Stimulated activated CD4-positive, alpha-beta T cell treated with anti-CD3 and anti-CD28 coated beads, Interleukin-1b, Interleukin-23, amount 100 ng/mL, for 1 hour (primary cell): ENCODE measurements around the gene R3HDML.
"Not testable (repeated sequence)": the region's sequence is repeated elsewhere in the genome, so short reads cannot be mapped to it uniquely, and the experiment has no call there.

Experiments used
- DNase-seq, 2 donors: peaks; one replicate each; pipeline ENCODE4 v3.0.0-alpha.2; 2020; ENCODE audit warnings: low read depth in 2 of 2

The R3HDML gene

DNA sequence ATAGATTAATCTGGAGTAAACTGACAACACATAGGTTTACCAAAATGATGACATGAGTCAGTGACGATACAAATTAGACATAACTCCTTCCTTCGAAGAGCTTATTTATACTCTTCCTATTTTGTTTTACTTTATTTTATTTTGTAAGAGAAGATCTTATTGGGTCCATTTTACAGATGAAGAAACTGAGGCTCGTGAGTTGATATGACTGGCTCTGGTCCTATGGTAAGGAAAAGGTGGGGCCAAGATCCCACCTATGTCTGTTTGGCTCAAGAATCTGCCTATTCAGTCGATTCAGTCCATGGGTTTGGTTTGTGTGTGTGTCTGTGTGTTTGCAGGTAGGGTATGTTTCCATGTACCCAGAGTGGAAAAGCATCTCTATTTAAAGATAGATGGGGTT lies 8.4 kb upstream of the R3HDML start:
- DNase-seq: no peak

GRCh38 chr20:44331201-44331600 lies 5.6 kb upstream of the R3HDML start:
- DNase-seq: no peak

DNA sequence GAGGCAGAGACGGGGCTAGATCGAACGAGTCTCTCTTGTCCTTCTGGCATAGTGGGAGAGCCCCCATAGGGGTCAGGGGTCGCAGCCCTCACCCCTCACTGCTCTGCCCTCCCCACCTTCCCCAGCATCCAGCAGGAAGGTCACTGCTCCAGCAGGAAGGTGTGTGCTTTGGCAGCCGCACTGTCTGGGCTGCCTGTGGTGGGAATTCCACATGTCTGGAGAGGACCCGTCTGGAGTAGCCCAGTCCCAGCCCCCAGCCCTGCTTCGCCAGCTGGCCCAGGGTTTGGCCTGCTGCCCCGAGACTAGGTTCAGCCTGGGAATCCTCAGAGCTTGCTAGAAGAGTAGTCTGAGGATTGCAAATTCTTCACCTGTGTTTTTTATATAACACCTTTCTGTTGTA lies 2.5 kb upstream of the R3HDML start:
- DNase-seq: no peak

DNA sequence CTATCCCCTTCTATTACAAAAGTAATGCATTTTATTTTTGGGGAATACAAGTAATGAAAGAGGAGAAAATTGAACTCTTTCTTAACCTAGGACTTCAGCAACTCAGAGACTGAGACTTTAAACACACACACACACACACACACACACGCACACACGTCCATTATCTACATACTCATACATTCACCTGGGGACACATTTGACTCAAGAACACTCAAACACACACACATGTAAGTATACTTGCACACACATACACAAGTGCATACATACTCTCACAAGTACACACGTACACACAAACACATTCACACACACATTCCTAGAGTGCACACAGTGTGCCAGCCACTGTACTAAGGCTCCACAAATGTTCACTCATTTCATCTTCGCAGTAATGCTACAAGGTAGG lies 2.1 kb upstream of the R3HDML start:
- no peak for DNase-seq

DNA sequence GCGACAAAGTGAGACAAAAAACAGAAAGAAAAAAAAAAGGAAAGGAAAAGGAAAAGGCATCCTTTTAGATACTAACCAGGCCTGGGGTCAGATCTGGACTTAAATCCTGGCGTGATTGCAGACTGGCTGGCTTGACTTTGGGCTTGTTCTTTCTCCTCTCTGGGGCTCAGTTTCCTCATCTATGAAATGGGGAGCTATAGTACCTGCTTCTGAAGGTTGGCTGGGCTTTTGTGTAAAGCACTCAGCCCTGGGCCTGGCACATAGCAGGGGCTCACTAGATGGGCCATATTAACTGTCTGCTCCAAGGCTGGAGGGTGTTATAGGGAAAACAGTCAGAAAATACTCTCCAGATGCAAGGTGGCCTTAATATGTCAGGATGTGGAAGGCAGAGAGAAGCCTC lies 1.2 kb upstream of the R3HDML start:
- no peak for DNase-seq

GRCh38 chr20:44336086-44336485 lies 757 bp upstream of the R3HDML start:
- DNase-seq: no peak

DNA sequence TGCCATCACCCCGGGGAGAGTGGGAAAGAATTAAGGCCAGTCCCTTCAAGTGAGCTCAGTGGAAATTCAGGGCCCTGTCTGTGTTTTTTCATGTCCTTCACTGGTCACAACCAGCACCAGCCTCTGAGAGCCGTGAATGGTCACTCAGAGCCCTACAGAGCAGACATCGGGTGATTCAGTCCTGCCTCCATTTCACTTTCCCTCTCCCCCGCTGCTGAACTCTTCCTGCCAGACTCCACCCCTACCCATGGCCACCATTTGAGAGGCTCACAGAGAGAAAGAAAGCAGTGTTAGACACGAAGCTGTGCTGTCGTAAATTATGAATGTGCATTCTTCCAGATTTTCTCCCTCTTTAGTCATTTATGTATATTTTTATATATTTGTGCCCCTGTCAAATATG lies 5.4 kb downstream of the R3HDML start:
- DNase-seq: no peak

DNA sequence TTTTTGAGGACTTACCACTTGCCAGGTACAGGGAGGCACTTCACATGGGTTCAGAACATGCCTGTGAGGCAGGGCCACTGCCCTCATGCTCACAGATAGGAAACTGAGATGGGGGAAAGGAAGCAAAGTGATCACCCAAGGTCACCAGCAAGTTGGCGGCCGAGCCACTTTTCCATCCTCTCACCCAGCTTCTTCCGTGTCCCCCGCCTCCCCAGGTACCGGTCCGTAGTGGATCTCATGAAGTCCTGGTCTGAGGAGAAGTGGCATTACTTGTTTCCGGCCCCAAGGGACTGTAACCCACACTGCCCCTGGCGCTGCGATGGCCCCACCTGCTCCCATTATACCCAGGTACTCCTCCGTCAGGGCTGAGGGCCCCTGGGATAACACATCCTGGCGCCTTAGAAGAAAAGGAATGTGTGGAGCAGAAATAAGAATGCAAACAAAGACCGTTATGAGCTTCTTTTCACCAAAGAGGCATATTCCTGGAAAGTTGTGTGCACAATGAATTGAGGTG lies 6.4 kb downstream of the R3HDML start:
- DNase-seq: no peak

- no peak for DNase-seq
Observed at GRCh38 chr20:44344723-44345122, 7.9 kb downstream of the R3HDML start.

GRCh38 chr20:44345147-44345546 lies 8.3 kb downstream of the R3HDML start:
- DNase-seq: no peak

- not testable (repeated sequence) for DNase-seq
Observed at GRCh38 chr20:44345941-44346340, 9.1 kb downstream of the R3HDML start.

DNA sequence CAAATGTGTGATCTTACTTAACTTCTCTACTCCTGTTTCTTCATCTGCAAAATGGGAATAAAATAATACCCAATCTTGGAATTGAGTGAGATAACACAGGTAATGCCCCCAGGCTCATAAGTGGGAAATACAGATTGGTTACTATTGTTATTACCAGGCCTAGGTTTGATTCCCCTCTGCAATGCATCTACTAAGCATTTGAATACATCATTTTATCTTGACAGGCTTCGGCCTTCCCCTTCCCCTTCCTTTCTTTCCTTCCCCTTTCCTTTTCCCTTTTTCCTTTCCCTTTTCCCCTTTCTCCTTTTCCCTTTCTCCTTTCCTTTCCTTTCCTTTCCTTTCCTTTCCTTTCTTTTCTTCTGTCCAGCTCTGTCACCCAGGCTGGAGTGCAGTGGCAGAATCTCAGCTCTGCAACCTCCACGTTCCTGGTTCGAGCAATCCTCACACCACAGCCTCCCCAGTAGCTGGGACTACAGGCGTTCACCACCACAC lies 11.4 kb downstream of the R3HDML start:
- no peak for DNase-seq

DNA sequence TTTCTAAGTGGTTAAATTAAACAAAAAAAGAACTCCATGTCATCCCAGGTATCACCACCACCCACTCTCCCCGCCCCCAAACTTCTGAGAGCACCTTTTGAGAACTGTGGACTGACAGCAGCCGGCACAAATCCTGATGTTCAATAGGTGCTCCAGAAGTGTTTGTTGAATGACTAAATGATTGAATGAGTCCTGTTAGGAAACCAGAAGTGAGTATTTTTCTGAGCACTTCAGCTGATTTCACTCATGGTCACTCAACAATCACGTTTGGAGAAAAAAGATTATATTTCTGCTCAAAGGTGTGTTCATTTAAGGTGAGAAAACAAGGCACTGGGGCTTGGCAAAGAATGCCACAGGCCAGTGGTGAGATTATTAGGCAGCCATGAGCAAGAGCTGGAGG lies 12.5 kb downstream of the R3HDML start:
- no peak for DNase-seq

DNA sequence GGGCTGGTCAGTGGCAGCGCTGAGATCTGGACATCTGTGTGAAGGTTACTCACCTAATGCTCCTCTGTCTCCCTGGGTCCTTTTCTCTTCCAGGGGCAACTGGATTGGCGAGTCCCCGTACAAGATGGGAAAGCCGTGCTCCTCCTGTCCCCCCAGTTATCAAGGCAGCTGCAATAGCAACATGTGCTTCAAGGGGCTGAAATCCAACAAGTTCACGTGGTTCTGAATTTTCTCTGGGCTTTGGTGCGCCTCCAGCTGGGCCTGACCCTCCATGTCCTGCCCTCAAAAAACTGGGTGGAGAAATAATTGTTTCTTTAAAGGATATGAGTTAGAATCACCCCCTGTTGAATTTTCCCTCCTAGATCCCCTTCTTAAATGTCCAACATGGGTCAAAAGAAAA lies 13.7 kb downstream of the R3HDML start:
- DNase-seq: no peak

- no peak for DNase-seq
Observed at GRCh38 chr20:44354979-44355497, 18.2 kb downstream of the R3HDML start.

- DNase-seq: no peak
Observed at GRCh38 chr20:44355498-44356352, 18.9 kb downstream of the R3HDML start, which contains the start of gene HNF4A. Gene HNF4A, plus strand, starts transcription at chr20:44355699. Its CDS starts 106 bp downstream, at chr20:44355805.

GRCh38 chr20:44356353-44356723 lies 19.5 kb downstream of the R3HDML start:
- no peak for DNase-seq

DNA sequence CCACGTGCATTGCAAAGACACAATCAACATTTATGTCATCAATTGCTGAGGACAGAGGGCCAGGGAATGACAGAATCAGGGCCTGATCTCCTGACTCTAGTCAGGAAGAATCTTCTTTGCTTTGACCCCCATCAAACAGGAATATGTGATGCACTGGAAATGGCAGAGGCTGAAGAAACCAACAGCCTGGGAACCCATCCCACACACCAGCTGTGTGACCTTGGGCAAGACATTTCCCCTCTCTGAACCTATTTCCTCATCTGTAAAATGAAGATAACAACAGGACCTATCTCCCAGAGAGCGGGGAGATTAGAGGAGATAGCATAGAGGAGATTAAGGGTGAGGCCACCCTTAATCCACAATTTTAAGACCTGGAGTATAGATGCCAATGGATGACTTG lies 20.2 kb downstream of the R3HDML start:
- DNase-seq: no peak

DNA sequence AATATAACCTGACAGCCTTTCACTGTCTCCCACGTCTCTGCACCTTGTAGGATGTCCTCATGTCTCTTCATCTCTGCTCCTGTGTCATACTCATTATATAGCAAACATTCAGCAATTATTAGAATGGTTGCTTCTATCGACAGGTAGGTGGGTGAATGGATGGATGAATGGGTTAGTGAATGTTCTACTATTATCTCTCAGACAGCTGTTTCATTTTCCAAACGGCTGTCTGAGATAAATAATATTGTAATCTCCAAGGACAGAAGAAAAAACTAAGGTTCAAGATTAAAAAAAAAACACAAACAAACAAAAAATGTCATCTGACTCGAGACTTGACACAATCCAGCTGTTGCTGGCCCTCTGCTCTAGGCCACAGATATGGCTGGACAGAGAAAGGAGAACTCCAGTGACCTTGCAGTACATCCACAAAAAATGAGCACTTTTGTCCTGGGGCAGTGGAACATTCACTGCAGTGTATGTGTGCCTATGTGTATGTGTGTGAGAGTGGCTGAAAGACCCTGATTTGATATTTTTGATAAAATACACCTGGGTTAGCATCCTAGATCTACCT lies 20.8 kb downstream of the R3HDML start:
- no peak for DNase-seq

GRCh38 chr20:44358776-44359175 lies 21.9 kb downstream of the R3HDML start:
- no peak for DNase-seq

DNA sequence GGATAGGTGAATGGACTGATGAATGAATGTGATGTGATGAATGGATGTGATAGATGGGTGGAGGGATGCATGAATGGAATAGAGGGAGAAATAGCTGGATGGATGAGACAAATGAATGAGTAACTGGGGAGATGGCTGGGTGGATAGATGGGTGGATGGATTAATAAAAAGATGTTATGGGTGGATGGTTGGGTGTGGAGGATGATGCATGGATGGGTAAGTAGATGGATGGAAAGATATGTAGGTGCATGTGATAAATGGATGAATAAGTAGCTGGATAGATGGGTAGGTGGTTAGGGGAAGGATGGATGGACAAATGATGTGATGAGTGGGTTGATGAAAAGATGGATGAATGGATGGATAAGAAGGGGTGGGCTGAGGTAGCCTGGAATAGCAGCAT lies 23.4 kb downstream of the R3HDML start:
- DNase-seq: no peak

DNA sequence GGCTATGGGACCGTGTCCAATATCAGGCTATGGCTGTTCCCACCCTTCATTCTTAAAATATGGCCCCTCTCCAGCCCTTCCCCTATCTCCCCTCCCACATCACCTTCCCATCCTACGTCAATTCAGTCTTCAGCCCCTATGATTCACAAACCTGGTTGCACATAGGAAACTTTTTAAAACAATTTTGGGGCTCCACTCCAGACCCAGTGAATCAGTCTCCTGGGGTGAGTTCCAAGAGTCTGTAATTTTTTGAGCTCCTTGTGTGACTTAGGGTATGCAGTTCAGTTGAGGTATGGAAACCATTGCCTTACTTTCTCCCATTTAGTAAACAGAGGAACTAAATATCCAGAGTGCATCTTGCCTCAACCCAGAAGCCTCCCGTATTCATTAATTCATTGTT lies 24.2 kb downstream of the R3HDML start:
- no peak for DNase-seq

GRCh38 chr20:44362466-44362940 lies 25.7 kb downstream of the R3HDML start:
- no peak for DNase-seq
